Endothelial cell of umbilical vein (primary cell): ENCODE measurements around the gene INSM2. TPM values are rescaled to one million over a fixed set of nuclear protein-coding genes. Genes with fewer than 3 reads are reported as not detected.

Experiments
- BruUV-seq: library from RNA; stranded (reverse); fragments of 400-500 nt; replicated peaks from 2 replicates; lab custom pipeline; 2021; lab: Mats Ljungman, UMichigan
- CTCF ChIA-PET: fragments of 300-600, 350-600 bp; sonication (Branson Sonifier 250); formaldehyde crosslinking; loops from one replicate; lab custom pipeline; 2021; ENCODE audit warnings: antibody characterized with exemption, inconsistent platforms; lab: Charles Lee
- POLR2A ChIA-PET: fragments of 300-600, 350-600 bp; sonication (Branson Sonifier 250); formaldehyde crosslinking; loops from one replicate; lab custom pipeline; 2021; ENCODE audit warnings: antibody characterized with exemption, inconsistent platforms; lab: Charles Lee
- DNase-seq: peaks from one replicate; pipeline ENCODE4 v3.0.0-alpha.2; 2011; ENCODE audit warnings: low read depth, low spot score
- FAIRE-seq: peaks from 2 replicates; lab custom pipeline; 2011; peaks lifted over from hg19 to GRCh38; lab: Jason Lieb, UNC
- H2AFZ ChIP-seq: 2 replicates; pipeline ENCODE4 v1.6.0; 2012; ENCODE audit warnings: low read depth, low read length, control low read depth, inconsistent platforms
- H3K27ac ChIP-seq: 2 replicates; pipeline ENCODE4 v1.5.1; 2011; ENCODE audit warnings: low read depth, mild to moderate bottlenecking, control low read depth, low read length, moderate library complexity; ENCODE audit not compliant: insufficient read depth
- H3K27me3 ChIP-seq, 2 experiments: 2 replicates each; pipeline versions ENCODE4 v1.6.0 to v1.6.1; 2011; ENCODE audit warnings: low read length in 2 of 2, mixed read lengths in 1 of 2; ENCODE audit not compliant: control insufficient read depth in 2 of 2, insufficient read depth in 2 of 2
- H3K36me3 ChIP-seq, 2 experiments: 2 replicates in 1 of 2; 3 replicates in 1 of 2; pipeline ENCODE4 v1.5.1; 2011; ENCODE audit warnings: low read length in 2 of 2, mild to moderate bottlenecking in 1 of 2, moderate library complexity in 1 of 2; ENCODE audit not compliant: control insufficient read depth in 2 of 2, insufficient read depth in 2 of 2; ENCODE audit errors: extremely low read depth in 1 of 2
- H3K4me1 ChIP-seq: 3 replicates; pipeline ENCODE4 v1.5.1; 2011; ENCODE audit warnings: mild to moderate bottlenecking, low read length; ENCODE audit not compliant: control insufficient read depth, insufficient read depth; ENCODE audit errors: extremely low read depth
- H3K4me2 ChIP-seq: 2 replicates; pipeline ENCODE4 v1.6.1; 2011; ENCODE audit warnings: low read length, control low read depth, mixed read lengths; ENCODE audit not compliant: insufficient read depth
- H3K4me3 ChIP-seq, 3 experiments: fragments of 200-600 bp in 1 of 3; sonication (generic), shearing (Covaris generic) in 1 of 3; replicated peaks in 1 of 3; 2 replicates each; pipeline ENCODE4 v1.5.1; 2011 to 2016; ENCODE audit warnings: control low read depth in 3 of 3, low read length in 3 of 3, mild to moderate bottlenecking in 2 of 3, inconsistent platforms in 1 of 3, low read depth in 1 of 3, moderate library complexity in 1 of 3; ENCODE audit not compliant: insufficient read depth in 1 of 3
- H3K79me2 ChIP-seq: 2 replicates; pipeline ENCODE4 v1.6.0; 2012; ENCODE audit warnings: low read length, inconsistent platforms; ENCODE audit not compliant: control insufficient read depth, insufficient read depth
- H3K9ac ChIP-seq: replicated peaks from 2 replicates; pipeline ENCODE3; 2011; ENCODE audit warnings: low read length, control low read depth; ENCODE audit not compliant: insufficient read depth; ENCODE audit errors: extremely low read depth
- H3K9me1 ChIP-seq: replicated peaks from 3 replicates; pipeline ENCODE4 v1.6.0; 2011; ENCODE audit warnings: mild to moderate bottlenecking, low read length; ENCODE audit not compliant: control insufficient read depth, insufficient read depth; ENCODE audit errors: extremely low read depth
- H3K9me3 ChIP-seq: replicated peaks from 2 replicates; pipeline ENCODE4 v1.5.1; 2012; ENCODE audit warnings: low read length, inconsistent platforms; ENCODE audit not compliant: control insufficient read depth, insufficient read depth
- H4K20me1 ChIP-seq: replicated peaks from 2 replicates; pipeline ENCODE3; 2011; ENCODE audit warnings: mild to moderate bottlenecking, low read length; ENCODE audit not compliant: control insufficient read depth, insufficient read depth; ENCODE audit errors: extremely low read depth
- EZH2 ChIP-seq: IDR thresholded peaks from 2 replicates; pipeline ENCODE4 v1.6.1; 2012; ENCODE audit warnings: borderline replicate concordance, low read depth, mild to moderate bottlenecking, moderate library complexity, low read length, inconsistent platforms; ENCODE audit not compliant: severe bottlenecking
- FOS ChIP-seq: IDR thresholded peaks from 2 replicates; pipeline ENCODE4 v1.6.1; 2011; ENCODE audit warnings: mild to moderate bottlenecking, low read length, moderate library complexity, borderline replicate concordance; ENCODE audit not compliant: insufficient read depth
- GATA2 ChIP-seq: IDR thresholded peaks from 2 replicates; pipeline ENCODE4 v1.7.0; 2011; ENCODE audit warnings: low read depth, mild to moderate bottlenecking, moderate library complexity, mixed read lengths, low read length; ENCODE audit not compliant: insufficient read length, insufficient read depth
- JUN ChIP-seq: IDR thresholded peaks from 2 replicates; pipeline ENCODE4 v1.6.1; 2011; ENCODE audit warnings: borderline replicate concordance, low read depth; ENCODE audit not compliant: insufficient read length, insufficient read depth
- MYC ChIP-seq: IDR thresholded peaks from one replicate; pipeline ENCODE4 v1.6.1; 2011; ENCODE audit warnings: mild to moderate bottlenecking, low read depth, low read length
- POLR2A ChIP-seq: IDR thresholded peaks from 2 replicates; pipeline ENCODE4 v1.6.1; 2012; ENCODE audit warnings: low read depth, mild to moderate bottlenecking, control low read depth, low read length
- POLR2AphosphoS5 ChIP-seq: IDR thresholded peaks from 2 replicates; pipeline ENCODE4 v1.6.1; 2012; ENCODE audit warnings: low read depth, mild to moderate bottlenecking, control low read depth, low read length, moderate library complexity; ENCODE audit not compliant: insufficient read depth
- dilution Hi-C: fragments of 300-500 bp; cut with MboI; formaldehyde crosslinking; loops from one replicate; pipeline ENCODE4 v1.15.0; 2019; ENCODE audit warnings: low sequenced_read_pairs; ENCODE audit not compliant: extremely low pct_ligation_motif_present
- intact Hi-C: fragments of 100-400 bp; cut with micrococcal nuclease; formaldehyde crosslinking; loops from one replicate; pipeline ENCODE4 v1.10.0; 2022
- polyA plus RNA-seq, 4 experiments: library from polyadenylated mRNA; depleted of rRNA in 3 of 4; stranded (reverse) in 3 of 4; unstranded in 1 of 4; fragments of >200 nt; gene quantifications; 2 replicates each; pipeline versions ENCODE4 v1.2.1 to v1.2.3, GENCODE V29; 2011 to 2012; ENCODE audit warnings: missing spikeins in 1 of 4
- total RNA-seq: library from RNA; stranded (reverse); gene quantifications from 2 replicates; pipeline ENCODE4 v1.2.3, GENCODE V29; 2021
- TF ChIP-seq, protein P1 (sequence below), 2 donors: IDR thresholded peaks; 1 replicate in 1 of 2; 2 replicates in 1 of 2; pipeline ENCODE4 v1.5.1; 2011; ENCODE audit warnings: low read length in 2 of 2, mild to moderate bottlenecking in 2 of 2, moderate library complexity in 2 of 2, control low read depth in 1 of 2, inconsistent platforms in 1 of 2, low read depth in 1 of 2; ENCODE audit not compliant: insufficient read depth in 1 of 2; ENCODE audit errors: extremely low read depth in 1 of 2
- TF ChIP-seq, protein P2 (sequence below): IDR thresholded peaks from 2 replicates; pipeline ENCODE4 v1.6.1; 2011; ENCODE audit not compliant: insufficient read depth, insufficient read length

The INSM2 gene
- total and polyA plus RNA-seq, 2 donors (not counting 3 experiments of a cell fraction or from before 2014, with no cell fraction given), result not detected

GRCh38 chr14:35543006-35543405, 9.0 kb downstream of the INSM2 start:
- H3K36me3 ChIP-seq, result no peaks in the 10 kb centered on the region
- no peak overlapping the region for H3K4me3 ChIP-seq
- no peaks in the 10 kb centered on the region for H3K79me2 ChIP-seq
- no peak overlapping the region for H3K9ac ChIP-seq
- BruUV-seq, result no TSS peak
- no peaks in the 10 kb centered on the region for H3K9me3 ChIP-seq
- FAIRE-seq, result no peak
- no peaks in the 10 kb centered on the region for H4K20me1 ChIP-seq
- POLR2A ChIA-PET, result no interaction called here
- intact Hi-C loops, result no loop called here
- no peak for DNase-seq
- H3K9me1 ChIP-seq, result no peaks in the 10 kb centered on the region
- no peaks in the 10 kb centered on the region for H3K4me1 ChIP-seq
- H3K27ac ChIP-seq, result no peak overlapping the region
- TF ChIP-seq FOS (no peak), POLR2A (no peak), POLR2AphosphoS5 (no peak), GATA2 (no peak), MYC (no peak), JUN (no peak), EZH2 (no peak)
- TF ChIP-seq, protein P1, sequence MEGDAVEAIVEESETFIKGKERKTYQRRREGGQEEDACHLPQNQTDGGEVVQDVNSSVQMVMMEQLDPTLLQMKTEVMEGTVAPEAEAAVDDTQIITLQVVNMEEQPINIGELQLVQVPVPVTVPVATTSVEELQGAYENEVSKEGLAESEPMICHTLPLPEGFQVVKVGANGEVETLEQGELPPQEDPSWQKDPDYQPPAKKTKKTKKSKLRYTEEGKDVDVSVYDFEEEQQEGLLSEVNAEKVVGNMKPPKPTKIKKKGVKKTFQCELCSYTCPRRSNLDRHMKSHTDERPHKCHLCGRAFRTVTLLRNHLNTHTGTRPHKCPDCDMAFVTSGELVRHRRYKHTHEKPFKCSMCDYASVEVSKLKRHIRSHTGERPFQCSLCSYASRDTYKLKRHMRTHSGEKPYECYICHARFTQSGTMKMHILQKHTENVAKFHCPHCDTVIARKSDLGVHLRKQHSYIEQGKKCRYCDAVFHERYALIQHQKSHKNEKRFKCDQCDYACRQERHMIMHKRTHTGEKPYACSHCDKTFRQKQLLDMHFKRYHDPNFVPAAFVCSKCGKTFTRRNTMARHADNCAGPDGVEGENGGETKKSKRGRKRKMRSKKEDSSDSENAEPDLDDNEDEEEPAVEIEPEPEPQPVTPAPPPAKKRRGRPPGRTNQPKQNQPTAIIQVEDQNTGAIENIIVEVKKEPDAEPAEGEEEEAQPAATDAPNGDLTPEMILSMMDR (IDR thresholded peaks at IDR 0.05; ENCODE audit: extremely low read depth in 1 of 2, insufficient read depth in 1 of 2, low read depth in 1 of 2, low read length in 2 of 2), result no peak
- TF ChIP-seq, protein P2, sequence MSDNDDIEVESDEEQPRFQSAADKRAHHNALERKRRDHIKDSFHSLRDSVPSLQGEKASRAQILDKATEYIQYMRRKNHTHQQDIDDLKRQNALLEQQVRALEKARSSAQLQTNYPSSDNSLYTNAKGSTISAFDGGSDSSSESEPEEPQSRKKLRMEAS, result no peak
- dilution Hi-C loops, result no loop called here
- CTCF ChIA-PET, result interaction anchor here (1.0 to 2.0 kb wide), 3 partner anchors 10 to 144 kb away, joined by 3 to 5 read pairs (median 3); no protein-coding TSS in a partner anchor
- no peaks in the 10 kb centered on the region for H3K27me3 ChIP-seq
- no peak overlapping the region for H2AFZ ChIP-seq
- no peak overlapping the region for H3K4me2 ChIP-seq
